Stimulated activated CD8-positive, alpha-beta memory T cell treated with anti-CD3 and anti-CD28 coated beads, Interleukin-12 subunit alpha, Interleukin-12 subunit beta, amount 100 ng/mL, for 1 hour (primary cell): ENCODE results near the gene RNF187.
A peak's percentile ranks its signal among the peaks of the same experiment; 100 is the strongest.
"Not testable (repeated sequence)": the region's sequence is repeated elsewhere in the genome, so short reads cannot be mapped to it uniquely, and the experiment has no call there.

Experiments
- DNase-seq: peaks from one replicate; pipeline ENCODE4 v3.0.0-alpha.2; 2020; ENCODE audit warnings: low read depth

RNF187 gene

GRCh38 chr1:228459091-228459993 lies 27.8 kb upstream of the RNF187 start:
- no peak for DNase-seq

- no peak for DNase-seq
Measured at GRCh38 chr1:228460821-228461220, 26.4 kb upstream of the RNF187 start.

- DNase-seq: no peak
Measured at GRCh38 chr1:228462560-228462959, 24.6 kb upstream of the RNF187 start.

DNA sequence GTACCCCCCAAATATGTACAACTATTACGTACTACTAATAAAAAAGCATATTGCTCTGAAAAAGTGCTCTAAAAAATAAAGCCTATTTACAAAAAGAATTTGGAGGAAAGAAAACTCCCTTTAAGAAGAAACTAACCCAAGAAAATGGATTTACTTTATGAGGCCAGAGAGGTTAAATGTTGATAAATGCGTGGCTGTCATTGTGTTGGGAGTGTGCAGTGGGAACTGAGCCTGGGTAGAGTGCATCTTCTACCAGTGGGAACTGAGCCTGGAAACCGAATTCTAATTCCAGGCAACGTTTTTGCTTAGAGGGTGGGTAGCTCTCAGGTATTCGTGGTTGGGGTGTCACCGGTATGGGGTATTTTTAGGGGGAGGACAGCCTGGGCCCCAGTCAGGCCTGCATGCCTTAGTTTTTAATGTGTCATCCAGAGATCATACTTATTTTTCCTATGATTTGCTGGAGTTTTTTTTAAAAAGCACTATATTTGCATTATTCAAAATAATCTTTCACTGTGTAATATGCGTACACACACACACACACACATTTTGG lies 24.1 kb upstream of the RNF187 start:
- no peak for DNase-seq

DNA sequence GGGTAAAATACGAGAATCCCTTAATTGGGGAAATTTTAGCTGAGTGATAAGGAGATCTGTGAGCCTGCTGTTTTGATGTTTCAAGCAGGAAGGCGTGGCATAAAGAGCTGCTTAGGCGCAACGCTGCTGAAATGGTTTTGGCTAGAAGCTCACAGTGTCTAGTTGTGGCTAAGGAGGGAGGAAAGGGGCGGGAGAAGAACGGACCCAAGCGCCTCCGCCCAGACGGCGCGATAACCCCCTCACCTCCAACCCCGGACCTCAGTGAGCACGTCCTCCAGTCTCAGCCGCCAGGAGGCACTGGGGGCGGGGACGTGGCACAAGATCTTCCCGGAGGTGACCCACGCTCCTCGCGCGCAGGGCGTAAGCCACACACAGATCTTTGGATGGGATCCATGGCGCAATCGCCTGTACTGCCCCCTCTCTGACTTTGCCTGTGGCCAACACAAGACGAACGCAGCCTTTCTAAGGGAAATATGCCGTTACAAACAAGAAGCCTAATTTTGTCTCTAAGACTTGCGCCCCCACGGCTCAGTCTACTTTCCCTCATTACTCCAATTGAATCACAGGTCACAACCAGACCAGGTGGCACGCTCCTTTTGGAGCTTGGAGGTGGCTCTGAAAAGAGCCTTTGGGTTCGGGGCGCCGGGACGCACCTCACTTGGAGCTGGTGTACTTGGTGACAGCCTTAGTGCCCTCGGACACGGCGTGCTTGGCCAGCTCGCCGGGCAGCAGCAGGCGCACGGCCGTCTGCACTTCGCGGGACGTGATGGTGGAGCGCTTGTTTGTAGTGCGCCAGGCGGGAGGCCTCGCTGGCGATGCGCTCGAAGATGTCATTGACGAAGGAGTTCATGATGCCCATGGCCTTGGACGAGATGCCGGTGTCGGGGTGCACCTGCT lies 23.4 kb upstream of the RNF187 start:
- DNase-seq: no peak

- peak; percentile 77 for DNase-seq
Measured at GRCh38 chr1:228464487-228464983, 22.6 kb upstream of the RNF187 start.

- DNase-seq: no peak
Measured at GRCh38 chr1:228465141-228465540, 22.0 kb upstream of the RNF187 start.

- no peak for DNase-seq
Measured at GRCh38 chr1:228465571-228466146, 21.5 kb upstream of the RNF187 start.

- not testable (repeated sequence) for DNase-seq
Measured at GRCh38 chr1:228468188-228468587, 19.0 kb upstream of the RNF187 start.

DNA sequence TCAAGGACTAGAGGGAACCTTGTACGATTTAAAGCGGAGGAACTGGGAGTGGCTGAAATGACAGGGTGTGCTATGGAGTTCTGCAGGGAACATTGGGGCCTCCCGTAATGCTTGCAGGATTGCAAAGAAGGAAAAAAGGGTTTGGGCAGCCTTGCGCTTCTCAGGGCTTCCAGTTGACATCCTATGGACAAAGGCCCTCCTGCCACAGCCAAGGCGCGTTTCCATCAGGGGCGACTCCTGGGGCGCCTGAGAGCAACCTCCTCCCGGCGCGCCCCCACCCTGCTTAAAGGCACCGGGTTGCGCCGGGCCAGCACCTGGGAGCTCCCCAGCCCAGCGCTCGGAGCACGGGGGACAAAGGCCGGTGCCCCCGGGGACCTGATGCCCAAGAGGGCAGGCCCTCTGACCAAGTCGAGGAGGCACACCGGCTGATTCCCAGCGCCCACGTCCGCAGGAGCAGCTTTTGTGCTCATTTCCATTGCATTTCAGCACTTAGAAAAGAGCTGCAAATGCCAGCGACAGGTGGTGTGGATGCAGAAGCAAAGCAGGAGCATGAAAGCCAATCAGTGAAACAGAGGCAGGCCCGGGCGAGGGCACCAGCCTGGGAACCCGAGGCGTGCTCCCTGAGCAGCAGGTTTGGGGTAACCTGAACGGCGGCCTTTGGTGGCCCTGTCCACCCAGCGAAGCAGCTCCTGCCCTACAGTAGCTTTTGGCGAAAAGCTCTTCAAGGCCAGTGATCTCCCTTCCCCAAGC lies 17.6 kb upstream of the RNF187 start:
- DNase-seq: no peak

DNA sequence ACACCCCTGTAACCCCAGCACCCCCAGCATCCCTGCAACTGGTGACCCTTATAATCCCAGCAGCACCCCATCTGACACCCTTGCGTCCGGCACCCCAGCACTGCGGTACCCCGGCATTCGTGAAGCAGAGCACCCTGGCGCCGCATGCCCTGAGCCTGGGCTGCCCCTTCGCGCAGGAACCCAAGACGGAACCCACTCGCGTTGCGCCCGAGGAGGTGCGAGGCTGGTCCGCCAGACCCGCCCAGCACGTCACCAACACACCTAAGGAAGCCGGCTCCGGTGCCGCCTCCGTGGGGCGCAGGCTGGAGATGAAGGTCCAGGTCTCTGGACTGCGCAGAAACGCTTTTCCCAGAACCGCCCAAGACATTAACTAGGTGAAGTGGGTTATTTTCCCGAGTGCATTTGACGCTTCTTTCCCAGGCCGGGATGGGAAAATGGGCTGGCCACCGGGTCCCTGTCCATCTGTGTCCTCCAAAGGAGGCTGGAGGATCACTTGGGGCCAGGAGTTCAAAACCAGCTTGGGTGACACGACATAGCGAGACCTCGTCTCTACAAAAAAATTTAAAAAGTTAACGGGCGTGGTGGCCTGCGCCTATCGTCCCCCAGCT lies 15.9 kb upstream of the RNF187 start:
- DNase-seq: no peak

DNA sequence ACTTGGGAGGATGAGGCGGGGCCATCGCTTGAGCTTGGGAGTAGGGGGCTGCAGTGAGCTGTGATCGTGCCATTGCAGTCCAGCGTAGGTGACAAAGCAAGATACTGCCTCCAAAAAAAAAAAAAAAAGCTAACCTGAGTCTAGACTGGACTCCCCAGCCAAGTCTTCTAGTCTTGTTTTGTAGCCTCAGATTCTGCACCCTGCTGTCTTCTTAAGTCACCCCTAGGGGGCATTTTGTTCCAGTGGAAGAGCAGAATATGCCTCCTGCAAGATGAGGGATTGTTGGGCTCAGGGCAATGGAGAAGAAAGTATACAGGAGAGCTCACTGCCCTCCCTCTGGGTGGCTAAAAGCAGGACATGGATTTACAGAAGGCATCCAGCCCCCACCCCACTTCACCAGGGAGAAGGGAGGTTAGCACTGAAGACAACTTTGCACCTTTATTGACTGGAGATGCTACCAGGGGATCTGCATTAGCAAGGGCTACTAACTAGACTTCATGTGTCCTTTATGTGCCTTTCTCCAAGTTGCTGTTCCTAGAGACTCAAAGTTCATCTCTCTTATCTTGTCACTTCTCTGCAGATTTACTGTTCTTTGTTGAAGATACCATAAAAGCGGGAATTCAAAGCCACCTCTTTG lies 15.3 kb upstream of the RNF187 start:
- no peak for DNase-seq

- DNase-seq: no peak
Measured at GRCh38 chr1:228472655-228473054, 14.5 kb upstream of the RNF187 start.

- DNase-seq: no peak
Measured at GRCh38 chr1:228474507-228474906, 12.7 kb upstream of the RNF187 start.

GRCh38 chr1:228475812-228476211 lies 11.4 kb upstream of the RNF187 start:
- no peak for DNase-seq

GRCh38 chr1:228477263-228477662 lies 9.9 kb upstream of the RNF187 start:
- DNase-seq: no peak

DNA sequence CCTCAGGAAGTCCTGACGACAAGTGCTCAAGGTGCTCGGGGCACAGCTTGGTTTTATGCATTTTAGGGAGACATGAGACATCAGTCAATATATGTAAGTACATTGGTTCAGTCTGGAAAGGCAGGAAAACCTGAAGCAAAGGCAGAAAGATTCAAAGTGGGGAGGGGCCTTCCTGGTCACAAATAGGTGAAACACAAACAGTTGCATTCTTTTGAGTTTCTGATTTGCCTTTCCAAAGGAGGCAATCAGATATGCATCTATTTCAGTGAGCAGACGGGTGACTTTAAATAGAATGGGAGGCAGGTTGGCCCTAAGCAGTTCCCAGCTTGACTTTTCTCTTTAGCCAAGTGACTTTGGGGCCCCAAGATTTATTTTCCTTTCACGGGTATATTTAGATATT lies 8.9 kb upstream of the RNF187 start:
- DNase-seq: no peak

DNA sequence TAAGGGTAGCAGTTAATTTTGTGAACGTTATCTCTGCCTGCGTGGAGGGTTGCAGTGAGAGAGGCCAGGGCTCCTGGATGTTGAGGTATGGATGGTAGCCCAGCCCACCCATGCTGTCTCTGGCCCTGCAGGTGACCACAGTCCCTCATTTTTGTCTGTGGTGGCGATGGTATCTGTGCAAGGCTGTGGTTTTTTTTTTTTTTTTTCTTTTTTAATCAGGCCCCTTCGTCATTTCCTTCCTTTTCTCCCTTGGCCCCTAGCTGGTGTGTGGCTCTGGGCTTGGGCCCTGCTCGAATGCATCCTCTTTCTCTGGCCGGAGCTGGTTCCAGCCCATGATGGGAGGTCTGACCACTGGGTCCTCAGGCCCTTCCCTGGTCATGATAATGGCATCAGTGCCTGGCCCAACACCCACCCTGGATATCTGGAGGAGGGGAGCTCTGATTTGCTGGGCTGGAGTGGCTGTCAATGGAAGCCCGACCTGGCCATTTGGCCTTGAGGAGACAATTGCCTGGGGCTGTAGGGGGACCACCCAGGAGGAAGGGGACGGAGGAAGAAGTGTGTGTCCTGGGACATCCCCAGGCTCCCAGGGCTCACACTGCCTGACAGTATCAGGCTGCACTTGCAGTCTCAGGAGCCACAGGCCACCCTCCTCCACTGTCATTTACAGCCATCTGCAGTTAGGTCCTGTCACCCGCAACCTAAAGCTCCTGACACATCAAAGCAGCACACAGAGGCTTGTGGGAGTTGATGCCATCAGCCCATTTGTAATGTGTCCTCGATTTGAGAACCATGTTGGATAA lies 8.1 kb upstream of the RNF187 start:
- no peak for DNase-seq

DNA sequence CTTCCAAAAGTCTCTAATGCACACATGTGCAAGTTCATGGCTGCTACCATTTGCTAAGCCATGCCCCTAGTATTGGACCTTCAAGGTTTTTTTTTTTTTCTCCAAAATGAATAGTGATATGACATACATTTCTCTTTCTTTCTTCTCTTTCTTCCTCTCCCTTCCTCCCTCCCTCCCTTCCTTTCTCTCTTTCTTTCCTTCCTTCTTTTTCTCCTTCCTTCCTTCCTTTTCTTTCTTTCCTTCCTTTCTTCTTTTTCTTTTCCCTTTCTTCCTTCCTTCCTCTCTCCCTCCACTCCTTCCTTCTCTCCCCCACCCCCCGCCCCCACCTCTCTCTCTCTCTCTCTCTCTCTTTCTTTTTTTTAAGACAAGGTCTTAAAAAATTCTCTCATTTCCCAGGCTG lies 3.4 kb upstream of the RNF187 start:
- DNase-seq: no peak
